ENCODE results near the gene SH3RF1.
"Not testable (repeated sequence)": the region's sequence is repeated elsewhere in the genome, so short reads cannot be mapped to it uniquely, and the experiment has no call there.

The SH3RF1 gene

GRCh38 chr4:169277838-169278237, 7.1 kb upstream of the SH3RF1 start:
- in situ Hi-C loops (cut with MboI; ENCODE audit: low sequenced_read_pairs): not testable (repeated sequence)

- in situ Hi-C loops (cut with MboI; ENCODE audit: low sequenced_read_pairs): no loop called here
Measured at GRCh38 chr4:169275180-169275579, 4.4 kb upstream of the SH3RF1 start.

DNA sequence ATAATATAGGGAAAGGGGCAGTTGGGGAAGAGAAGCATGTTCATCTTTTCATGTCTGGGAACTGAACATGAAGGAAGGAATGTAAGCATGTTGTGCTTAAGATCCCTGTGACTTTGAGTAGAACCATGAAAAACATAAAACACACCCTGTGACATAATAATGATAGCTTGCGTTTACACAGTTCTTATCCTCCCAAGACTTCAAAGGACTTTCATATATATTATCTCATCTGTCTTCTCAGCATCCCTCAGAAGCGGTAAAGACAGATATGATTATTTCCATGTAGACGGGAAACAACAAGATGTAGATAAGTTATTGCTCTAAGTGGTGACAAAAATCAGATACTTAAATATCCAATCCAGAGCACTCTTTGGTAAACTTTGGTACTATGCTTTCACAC, 3.3 kb upstream of the SH3RF1 start:
- in situ Hi-C loops (cut with MboI; ENCODE audit: low sequenced_read_pairs): no loop called here

- in situ Hi-C loops (cut with MboI; ENCODE audit: low sequenced_read_pairs): no loop called here
Measured at GRCh38 chr4:169272265-169272886, 1.6 kb upstream of the SH3RF1 start.

DNA sequence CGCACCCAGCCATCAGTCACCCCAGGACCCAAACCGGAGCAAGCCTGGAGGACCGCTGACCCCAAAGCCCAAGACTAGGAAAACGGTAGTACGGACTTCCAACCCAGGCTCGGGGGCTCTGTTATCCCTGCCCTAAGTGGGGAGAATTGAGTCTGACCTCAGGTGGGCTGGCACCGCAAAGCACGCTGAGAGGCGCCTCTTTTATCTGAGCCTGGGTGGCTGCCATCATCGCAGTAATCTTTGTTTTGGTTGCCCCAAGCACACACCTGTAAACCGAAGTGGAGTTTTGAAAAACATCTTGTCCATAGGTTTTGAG, 894 bp upstream of the SH3RF1 start:
- in situ Hi-C loops (cut with MboI; ENCODE audit: low sequenced_read_pairs): no loop called here

DNA sequence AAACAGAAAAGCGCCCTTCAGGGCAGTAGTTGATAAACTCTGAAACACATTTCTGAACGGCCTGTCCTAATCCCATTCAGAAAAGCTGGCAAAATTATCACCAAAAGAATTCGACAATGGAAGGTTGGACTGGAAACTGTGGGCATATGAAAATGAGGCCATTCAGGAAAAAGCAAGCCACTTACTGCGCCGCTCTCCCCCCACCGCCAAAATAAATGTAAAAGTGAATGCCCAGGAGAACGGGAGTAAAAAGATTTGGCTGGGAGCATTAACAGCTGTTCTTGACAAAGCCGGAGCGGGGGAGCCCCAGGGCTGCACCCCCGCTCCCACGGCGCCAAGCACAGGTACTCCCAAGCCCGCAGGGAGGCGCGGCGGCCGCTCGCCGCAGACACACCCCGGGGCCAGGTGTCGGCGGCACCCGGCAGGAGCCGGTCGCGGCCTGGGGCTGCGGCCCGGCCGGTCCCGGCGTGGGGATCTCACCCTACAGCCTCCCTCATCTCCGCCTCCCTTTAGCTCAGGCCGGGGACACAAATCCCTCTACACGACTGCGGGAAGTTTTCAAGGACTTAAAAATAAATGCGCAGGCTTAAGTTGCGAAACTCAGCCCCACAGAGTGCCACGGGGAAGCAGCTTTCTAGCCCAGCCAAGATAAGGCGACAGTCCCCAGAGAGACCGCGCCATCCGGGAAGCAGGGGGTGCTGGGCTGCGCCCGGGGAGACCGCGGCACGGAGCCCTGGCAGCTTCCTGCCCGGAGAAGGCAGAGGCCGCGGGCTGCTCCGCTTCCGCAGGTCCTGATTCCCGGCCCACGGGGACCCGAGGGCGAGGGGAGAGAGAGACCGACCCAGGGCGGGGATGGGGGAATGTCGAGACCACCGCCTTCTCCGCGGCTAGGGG, 593 bp downstream of the SH3RF1 start:
- in situ Hi-C loops (cut with MboI; ENCODE audit: low sequenced_read_pairs): no loop called here

DNA sequence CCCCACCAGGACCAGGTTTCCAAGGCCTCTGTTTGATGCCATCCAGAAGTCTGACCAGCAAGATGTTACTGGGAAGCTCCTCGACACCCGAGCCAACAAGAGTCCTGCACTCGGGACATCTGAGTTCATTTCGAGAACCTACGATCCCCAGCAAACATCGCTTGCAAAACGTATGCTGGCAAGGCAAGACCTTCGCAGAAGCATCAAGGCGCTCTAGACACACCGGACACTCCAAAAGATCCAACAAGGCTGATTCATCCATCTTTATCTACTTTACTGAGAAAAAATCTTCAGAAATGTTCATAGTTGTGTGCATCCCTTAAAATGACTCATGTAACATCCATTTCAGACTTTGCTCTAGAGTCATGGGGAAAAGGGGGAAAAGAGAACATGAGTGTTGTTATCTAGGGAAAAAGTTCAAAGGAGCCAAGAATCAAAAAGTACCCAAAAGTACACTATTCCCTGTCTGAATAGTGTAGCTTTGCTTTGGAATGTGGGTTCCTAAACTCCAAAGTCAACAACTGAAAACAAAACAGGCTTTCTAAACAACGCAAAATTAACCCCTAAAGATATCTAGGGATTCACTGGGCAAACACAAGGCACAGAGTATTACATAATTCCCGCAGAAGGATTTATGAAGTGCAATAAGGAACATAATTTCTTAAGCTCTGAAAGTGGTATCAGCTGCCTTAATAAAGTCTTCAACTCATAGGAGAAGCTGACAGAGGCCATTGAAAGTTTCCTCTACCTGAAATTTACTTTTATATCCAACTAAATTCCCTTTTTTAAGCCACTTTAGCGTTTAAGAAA, 1.6 kb downstream of the SH3RF1 start:
- in situ Hi-C loops (cut with MboI; ENCODE audit: low sequenced_read_pairs): no loop called here

DNA sequence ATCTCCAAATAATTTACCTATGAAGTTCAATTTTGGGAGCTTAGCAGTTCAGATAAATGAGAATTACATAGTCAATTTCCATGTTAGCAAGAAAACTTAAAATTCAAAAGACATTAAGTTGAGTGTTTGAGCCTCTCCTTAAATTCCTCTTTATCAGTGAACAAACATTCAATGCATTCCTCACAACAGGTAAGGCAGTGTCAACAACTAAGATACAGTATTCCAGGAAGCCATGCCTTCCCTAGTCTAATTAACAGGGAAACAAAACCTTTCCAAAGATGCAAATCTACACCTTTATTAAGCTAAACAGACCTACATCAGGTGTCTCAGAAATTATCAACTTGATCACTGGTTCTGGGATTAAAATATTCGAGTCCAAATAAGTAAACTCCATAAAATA, 3.7 kb downstream of the SH3RF1 start:
- in situ Hi-C loops (cut with MboI; ENCODE audit: low sequenced_read_pairs): no loop called here

GRCh38 chr4:169266661-169267060, 4.1 kb downstream of the SH3RF1 start:
- in situ Hi-C loops (cut with MboI; ENCODE audit: low sequenced_read_pairs): no loop called here

- in situ Hi-C loops (cut with MboI; ENCODE audit: low sequenced_read_pairs): no loop called here
Measured at GRCh38 chr4:169266081-169266480, 4.7 kb downstream of the SH3RF1 start.

- in situ Hi-C loops (cut with MboI; ENCODE audit: low sequenced_read_pairs): no loop called here
Measured at GRCh38 chr4:169263791-169264392, 6.9 kb downstream of the SH3RF1 start.

DNA sequence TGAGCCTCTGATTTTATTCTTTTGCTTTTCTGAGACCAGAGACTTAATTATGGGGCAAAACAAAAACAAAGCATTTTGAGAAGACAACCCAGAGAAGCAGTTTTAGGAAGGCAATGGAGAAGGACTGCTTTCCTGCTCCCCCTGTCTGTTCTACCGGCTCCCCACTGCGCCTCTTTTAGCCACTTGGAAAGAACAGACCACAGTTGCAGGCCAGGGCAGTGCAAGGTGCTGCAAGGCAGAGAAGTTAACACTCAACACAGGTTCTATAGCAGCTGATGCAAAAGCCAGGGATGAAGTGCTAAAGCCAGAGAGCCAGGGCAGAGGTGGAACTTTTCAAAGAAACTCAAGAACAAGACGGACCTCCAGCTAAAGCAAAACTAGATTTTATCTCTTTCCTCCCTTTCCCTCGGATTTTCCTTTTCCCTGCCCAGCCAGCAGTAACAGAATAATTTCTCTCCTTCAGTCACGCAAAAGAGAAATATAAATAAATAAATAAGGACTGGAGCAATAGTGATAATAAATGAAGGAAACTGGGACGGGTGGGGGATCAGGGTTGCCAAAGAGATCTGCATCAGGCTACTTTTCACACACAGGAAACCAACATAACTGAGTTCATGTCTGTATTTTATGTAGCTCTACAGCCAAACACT, 10.4 kb downstream of the SH3RF1 start:
- in situ Hi-C loops (cut with MboI; ENCODE audit: low sequenced_read_pairs): no loop called here

GRCh38 chr4:169259271-169259670, 11.5 kb downstream of the SH3RF1 start:
- in situ Hi-C loops (cut with MboI; ENCODE audit: low sequenced_read_pairs): no loop called here

DNA sequence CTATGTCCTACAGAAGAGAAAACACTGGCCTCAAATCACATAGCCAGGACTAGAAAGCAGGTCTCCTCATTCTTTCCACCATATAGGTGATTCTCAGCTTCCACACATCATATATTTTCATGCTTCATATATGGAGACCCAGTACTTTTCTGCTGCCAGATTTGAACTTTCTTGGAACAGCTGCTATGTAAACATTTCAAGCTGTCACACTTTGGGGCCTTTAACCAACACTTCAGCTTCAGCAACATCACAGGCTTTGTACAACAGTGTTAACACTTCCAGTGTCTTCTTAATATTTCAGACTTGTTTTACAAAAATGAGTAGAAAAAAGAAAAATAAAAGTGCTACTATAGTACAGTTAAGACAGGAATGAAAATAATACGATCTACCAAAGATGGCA, 12.6 kb downstream of the SH3RF1 start:
- in situ Hi-C loops (cut with MboI; ENCODE audit: low sequenced_read_pairs): no loop called here

DNA sequence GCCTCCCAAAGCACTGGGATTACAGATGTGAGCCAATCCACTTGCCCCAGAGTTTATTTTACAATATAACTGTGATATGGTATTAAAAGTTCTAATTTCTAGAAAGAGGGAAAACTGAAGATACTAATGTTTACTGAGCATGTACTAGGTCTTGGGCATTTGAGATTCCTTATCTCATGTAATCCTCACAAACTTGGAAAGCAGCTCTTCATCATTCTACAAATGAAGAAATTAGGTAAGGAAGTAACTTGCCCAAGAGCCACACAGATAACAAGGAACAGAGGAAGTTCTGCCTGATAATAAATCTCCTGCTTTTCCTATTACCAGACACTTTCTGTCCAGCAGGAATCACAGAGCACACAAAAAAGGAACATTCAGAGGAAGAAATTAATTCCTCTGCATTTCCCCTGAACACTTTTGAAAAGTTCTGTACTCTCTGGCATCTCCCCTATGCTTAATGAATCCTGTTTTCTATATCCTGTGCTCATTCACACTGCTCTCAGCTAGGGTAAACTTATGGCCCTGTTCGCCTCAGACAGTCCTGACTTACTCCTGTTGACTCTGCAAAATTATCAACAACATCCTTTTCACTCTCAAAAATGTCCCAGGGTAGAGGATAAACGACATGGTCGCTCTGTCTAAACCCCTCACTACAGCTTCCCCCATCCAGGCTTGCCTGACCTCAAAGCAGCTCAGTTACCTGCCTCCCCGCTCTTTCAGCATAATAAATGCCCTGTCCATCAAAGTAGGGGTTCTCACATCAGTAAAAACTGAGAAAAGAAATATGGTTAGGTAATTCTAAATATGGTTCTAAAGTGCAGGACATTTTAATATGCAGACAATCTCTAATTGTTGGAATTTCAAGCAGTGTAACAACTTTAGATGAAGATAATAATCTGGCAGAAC, 13.6 kb downstream of the SH3RF1 start:
- in situ Hi-C loops (cut with MboI; ENCODE audit: low sequenced_read_pairs): no loop called here

- in situ Hi-C loops (cut with MboI; ENCODE audit: low sequenced_read_pairs): no loop called here
Measured at GRCh38 chr4:169256101-169256612, 14.6 kb downstream of the SH3RF1 start.

DNA sequence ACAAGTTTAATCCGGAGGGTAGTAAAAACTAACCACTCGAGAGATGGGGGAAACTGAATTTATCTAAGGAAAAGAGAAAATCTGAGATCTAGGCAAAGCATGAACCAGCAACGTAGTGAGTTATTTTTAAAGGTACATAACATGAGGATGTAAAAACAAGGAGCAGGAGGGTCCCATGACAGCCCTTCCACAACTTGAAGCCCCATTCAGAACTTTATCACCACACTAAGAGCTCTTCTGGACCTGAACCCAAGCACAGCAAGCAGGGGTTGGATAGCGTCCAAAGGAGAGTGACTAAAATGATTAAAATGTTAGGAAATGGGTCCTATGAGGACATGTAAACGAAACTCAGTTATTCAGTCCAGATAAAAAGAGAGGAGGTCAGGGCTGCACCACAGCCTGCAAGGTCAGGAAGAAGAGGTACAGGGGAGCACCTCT, 16.2 kb downstream of the SH3RF1 start:
- in situ Hi-C loops (cut with MboI; ENCODE audit: low sequenced_read_pairs): no loop called here

- in situ Hi-C loops (cut with MboI; ENCODE audit: low sequenced_read_pairs): no loop called here
Measured at GRCh38 chr4:169253904-169254303, 16.9 kb downstream of the SH3RF1 start.

DNA sequence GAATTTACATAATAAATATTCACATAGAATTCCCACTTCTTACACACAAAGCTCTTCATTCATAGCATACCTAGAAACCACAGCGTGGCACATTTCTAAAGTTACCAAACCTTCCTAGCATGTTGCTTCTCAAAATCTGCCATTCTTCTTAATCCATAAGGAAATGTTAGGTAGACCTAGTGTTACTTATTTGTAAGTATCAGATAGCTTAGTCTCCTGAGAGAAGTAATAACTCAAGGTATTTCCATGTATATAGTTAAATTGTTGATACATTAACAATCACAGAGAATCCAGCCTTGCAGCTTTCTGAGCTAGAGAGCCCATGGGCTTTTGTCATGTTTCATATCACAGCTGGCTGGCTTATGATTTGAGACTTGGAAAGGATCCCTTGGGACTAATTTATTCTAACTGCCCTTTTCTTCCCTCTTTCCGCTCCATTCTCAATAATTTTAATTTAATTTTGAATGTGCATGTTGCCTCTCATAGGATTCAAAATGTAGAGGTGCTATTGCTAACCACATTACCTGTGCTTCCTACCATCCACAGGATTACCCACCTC, 17.6 kb downstream of the SH3RF1 start:
- in situ Hi-C loops (cut with MboI; ENCODE audit: low sequenced_read_pairs): no loop called here

Measured in HL-60/S4 treated with retinoic acid at 250 ng/mL for 4 days and 3 days (cell line).